K562 (cell line): ENCODE data around the gene TMEM156. TPM values are rescaled to one million over a fixed set of nuclear protein-coding genes. Genes with fewer than 3 reads are reported as not detected.

Experiments
- ATF3 ChIP-seq, 2 experiments: fragments of 450-650 bp in 1 of 2; sonication (generic) in 1 of 2; formaldehyde crosslinking in 1 of 2; IDR thresholded peaks in 1 of 2; conservative IDR thresholded peaks in 1 of 2; 2 replicates each; pipeline versions ENCODE4 v1.6.1 to v1.8.1; 2016 to 2023; ENCODE audit warnings: mild to moderate bottlenecking in 2 of 2, moderate library complexity in 2 of 2, inconsistent platforms in 1 of 2, missing genetic modification reagents in 1 of 2
- ATF7 ChIP-seq: fragments of 450-650 bp; IDR thresholded peaks from 2 replicates; pipeline ENCODE4 v1.7.1; 2014; ENCODE audit warnings: mild to moderate bottlenecking, moderate library complexity
- GABPB2 ChIP-seq: fragments of 250-450 bp; sonication (Bioruptor Pico); conservative IDR thresholded peaks from 2 replicates; pipeline ENCODE4 v1.5.1; 2021; ENCODE audit warnings: mild to moderate bottlenecking
- RBM14 ChIP-seq: fragments of 200-400 bp; formaldehyde crosslinking; IDR thresholded peaks from 2 replicates; pipeline ENCODE4 v1.6.1; 2018; ENCODE audit warnings: low read depth, mild to moderate bottlenecking, low read length, moderate library complexity, borderline replicate concordance; ENCODE audit not compliant: insufficient read depth
- RFX5 ChIP-seq: IDR thresholded peaks from 2 replicates; pipeline ENCODE4 v1.6.1; 2011; ENCODE audit warnings: low read depth, mild to moderate bottlenecking, improper control_type of control experiment, low read length
- ZNF143 ChIP-seq: sonication (generic); formaldehyde crosslinking; IDR thresholded peaks from 2 replicates; pipeline ENCODE4 v1.9.0; 2022; ENCODE audit warnings: mild to moderate bottlenecking, missing genetic modification reagents
- ZNF589 ChIP-seq: fragments of 200-800 bp; sonication (Bioruptor generic); IDR thresholded peaks from 2 replicates; pipeline ENCODE4 v1.6.1; 2016; ENCODE audit warnings: low read depth, missing genetic modification characterization, missing compliant biosample characterization
- polyA plus RNA-seq, 8 experiments: library from polyadenylated mRNA; depleted of rRNA in 4 of 8; stranded (reverse) in 5 of 8; unstranded in 3 of 8; fragments of >200 nt; fragmentation: Nextera tagmentation in 2 of 8; fragmentation: Illumina TruSeq in 1 of 8; extraction: Ambion mirVana in 2 of 8; extraction: Trizol in 1 of 8; gene quantifications; 2 replicates each; pipeline versions ENCODE4 v1.2.1 to v1.2.3, GENCODE V29; 2011 to 2014; ENCODE audit warnings: inconsistent platforms in 1 of 8, missing spikeins in 1 of 8
- total RNA-seq, 7 experiments: library from RNA; depleted of rRNA in 6 of 7; stranded (reverse); fragments of >200 nt in 6 of 7; fragmentation: Illumina TruSeq in 2 of 7; extraction: Trizol in 2 of 7; gene quantifications; 2 replicates each; pipeline versions ENCODE4 v1.2.1 to v1.2.3, GENCODE V29; 2011 to 2021; ENCODE audit warnings: low replicate concordance in 1 of 7
- TF ChIP-seq, protein P1 (sequence below): fragments of 200-600 bp; sonication (generic); IDR thresholded peaks from one replicate; pipeline ENCODE4 v1.6.1; 2012; ENCODE audit warnings: mild to moderate bottlenecking, low read depth, low read length, inconsistent platforms
- TF ChIP-seq, protein P2 (sequence below): IDR thresholded peaks from 3 replicates; pipeline ENCODE4 v1.6.1; 2011; ENCODE audit warnings: borderline replicate concordance, mild to moderate bottlenecking; ENCODE audit not compliant: insufficient read length, insufficient read depth
- TF ChIP-seq, protein P3 (sequence below): fragments of 450-650 bp; formaldehyde crosslinking; IDR thresholded peaks from 2 replicates; pipeline ENCODE4 v1.4.0; 2022; ENCODE audit warnings: mild to moderate bottlenecking, moderate library complexity

TMEM156 gene
- total and polyA plus RNA-seq, 9 of the 15 experiments (the other 6 are each of a cell fraction or from before 2014, with no cell fraction given), result 3.5 to 9.6 (median 6.4) TPM

DNA sequence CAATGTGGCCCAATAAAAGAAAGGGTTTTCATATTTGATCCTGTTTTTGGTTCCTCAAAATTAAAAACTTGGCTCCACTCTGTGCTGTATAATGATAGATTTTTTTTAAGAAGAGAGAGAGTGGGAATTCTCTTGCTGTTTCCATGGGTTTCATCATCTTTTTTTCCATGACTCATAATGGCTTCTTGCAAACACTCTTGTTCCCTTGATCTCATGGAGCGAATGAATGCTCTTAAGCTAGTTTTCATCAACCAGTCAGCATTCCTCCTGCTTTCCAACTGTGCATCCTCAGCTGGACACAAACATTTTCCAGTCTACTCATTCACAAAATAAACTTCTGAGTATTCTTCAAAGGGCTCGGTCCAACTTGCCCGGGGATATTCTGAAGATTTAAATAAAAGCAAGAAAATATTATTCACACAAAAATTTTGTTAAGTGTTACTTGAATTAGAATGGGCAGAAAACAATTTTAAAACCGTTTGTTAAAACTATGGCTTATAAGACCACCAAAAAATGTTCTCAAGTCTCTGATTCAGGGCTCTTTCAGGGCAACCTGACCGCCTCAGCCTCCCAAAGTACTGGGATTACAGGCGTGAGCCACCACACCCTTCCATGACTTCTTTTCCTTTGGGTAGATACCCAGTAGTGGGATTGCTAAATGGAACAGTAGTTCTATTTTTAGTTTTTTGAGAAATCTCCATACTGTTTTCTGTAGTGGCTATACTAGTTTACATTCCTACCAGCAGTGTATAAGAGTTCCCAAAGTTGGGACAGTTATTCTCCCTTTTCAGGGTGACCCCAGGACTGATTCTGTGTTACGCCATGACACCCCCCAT lies 64.7 kb downstream of the TMEM156 start (continued):
- TF ChIP-seq, protein P1, sequence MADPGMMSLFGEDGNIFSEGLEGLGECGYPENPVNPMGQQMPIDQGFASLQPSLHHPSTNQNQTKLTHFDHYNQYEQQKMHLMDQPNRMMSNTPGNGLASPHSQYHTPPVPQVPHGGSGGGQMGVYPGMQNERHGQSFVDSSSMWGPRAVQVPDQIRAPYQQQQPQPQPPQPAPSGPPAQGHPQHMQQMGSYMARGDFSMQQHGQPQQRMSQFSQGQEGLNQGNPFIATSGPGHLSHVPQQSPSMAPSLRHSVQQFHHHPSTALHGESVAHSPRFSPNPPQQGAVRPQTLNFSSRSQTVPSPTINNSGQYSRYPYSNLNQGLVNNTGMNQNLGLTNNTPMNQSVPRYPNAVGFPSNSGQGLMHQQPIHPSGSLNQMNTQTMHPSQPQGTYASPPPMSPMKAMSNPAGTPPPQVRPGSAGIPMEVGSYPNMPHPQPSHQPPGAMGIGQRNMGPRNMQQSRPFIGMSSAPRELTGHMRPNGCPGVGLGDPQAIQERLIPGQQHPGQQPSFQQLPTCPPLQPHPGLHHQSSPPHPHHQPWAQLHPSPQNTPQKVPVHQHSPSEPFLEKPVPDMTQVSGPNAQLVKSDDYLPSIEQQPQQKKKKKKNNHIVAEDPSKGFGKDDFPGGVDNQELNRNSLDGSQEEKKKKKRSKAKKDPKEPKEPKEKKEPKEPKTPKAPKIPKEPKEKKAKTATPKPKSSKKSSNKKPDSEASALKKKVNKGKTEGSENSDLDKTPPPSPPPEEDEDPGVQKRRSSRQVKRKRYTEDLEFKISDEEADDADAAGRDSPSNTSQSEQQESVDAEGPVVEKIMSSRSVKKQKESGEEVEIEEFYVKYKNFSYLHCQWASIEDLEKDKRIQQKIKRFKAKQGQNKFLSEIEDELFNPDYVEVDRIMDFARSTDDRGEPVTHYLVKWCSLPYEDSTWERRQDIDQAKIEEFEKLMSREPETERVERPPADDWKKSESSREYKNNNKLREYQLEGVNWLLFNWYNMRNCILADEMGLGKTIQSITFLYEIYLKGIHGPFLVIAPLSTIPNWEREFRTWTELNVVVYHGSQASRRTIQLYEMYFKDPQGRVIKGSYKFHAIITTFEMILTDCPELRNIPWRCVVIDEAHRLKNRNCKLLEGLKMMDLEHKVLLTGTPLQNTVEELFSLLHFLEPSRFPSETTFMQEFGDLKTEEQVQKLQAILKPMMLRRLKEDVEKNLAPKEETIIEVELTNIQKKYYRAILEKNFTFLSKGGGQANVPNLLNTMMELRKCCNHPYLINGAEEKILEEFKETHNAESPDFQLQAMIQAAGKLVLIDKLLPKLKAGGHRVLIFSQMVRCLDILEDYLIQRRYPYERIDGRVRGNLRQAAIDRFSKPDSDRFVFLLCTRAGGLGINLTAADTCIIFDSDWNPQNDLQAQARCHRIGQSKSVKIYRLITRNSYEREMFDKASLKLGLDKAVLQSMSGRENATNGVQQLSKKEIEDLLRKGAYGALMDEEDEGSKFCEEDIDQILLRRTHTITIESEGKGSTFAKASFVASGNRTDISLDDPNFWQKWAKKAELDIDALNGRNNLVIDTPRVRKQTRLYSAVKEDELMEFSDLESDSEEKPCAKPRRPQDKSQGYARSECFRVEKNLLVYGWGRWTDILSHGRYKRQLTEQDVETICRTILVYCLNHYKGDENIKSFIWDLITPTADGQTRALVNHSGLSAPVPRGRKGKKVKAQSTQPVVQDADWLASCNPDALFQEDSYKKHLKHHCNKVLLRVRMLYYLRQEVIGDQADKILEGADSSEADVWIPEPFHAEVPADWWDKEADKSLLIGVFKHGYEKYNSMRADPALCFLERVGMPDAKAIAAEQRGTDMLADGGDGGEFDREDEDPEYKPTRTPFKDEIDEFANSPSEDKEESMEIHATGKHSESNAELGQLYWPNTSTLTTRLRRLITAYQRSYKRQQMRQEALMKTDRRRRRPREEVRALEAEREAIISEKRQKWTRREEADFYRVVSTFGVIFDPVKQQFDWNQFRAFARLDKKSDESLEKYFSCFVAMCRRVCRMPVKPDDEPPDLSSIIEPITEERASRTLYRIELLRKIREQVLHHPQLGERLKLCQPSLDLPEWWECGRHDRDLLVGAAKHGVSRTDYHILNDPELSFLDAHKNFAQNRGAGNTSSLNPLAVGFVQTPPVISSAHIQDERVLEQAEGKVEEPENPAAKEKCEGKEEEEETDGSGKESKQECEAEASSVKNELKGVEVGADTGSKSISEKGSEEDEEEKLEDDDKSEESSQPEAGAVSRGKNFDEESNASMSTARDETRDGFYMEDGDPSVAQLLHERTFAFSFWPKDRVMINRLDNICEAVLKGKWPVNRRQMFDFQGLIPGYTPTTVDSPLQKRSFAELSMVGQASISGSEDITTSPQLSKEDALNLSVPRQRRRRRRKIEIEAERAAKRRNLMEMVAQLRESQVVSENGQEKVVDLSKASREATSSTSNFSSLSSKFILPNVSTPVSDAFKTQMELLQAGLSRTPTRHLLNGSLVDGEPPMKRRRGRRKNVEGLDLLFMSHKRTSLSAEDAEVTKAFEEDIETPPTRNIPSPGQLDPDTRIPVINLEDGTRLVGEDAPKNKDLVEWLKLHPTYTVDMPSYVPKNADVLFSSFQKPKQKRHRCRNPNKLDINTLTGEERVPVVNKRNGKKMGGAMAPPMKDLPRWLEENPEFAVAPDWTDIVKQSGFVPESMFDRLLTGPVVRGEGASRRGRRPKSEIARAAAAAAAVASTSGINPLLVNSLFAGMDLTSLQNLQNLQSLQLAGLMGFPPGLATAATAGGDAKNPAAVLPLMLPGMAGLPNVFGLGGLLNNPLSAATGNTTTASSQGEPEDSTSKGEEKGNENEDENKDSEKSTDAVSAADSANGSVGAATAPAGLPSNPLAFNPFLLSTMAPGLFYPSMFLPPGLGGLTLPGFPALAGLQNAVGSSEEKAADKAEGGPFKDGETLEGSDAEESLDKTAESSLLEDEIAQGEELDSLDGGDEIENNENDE, result no peak
- TF ChIP-seq, protein P2, sequence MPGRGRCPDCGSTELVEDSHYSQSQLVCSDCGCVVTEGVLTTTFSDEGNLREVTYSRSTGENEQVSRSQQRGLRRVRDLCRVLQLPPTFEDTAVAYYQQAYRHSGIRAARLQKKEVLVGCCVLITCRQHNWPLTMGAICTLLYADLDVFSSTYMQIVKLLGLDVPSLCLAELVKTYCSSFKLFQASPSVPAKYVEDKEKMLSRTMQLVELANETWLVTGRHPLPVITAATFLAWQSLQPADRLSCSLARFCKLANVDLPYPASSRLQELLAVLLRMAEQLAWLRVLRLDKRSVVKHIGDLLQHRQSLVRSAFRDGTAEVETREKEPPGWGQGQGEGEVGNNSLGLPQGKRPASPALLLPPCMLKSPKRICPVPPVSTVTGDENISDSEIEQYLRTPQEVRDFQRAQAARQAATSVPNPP, result no peak
- no peak for TF ChIP-seq RBM14
- TF ChIP-seq, protein P3, sequence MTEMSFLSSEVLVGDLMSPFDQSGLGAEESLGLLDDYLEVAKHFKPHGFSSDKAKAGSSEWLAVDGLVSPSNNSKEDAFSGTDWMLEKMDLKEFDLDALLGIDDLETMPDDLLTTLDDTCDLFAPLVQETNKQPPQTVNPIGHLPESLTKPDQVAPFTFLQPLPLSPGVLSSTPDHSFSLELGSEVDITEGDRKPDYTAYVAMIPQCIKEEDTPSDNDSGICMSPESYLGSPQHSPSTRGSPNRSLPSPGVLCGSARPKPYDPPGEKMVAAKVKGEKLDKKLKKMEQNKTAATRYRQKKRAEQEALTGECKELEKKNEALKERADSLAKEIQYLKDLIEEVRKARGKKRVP (CRISPR knock-in tag), result peak; percentile 95
- TF ChIP-seq RFX5, result no peak
- TF ChIP-seq GABPB2, result no peak
- TF ChIP-seq ZNF589 (CRISPR knock-in tag), result peak; percentile 99
- TF ChIP-seq ZNF143 (CRISPR knock-in tag), result no peak
- peak; percentile 97 for TF ChIP-seq ATF3 (IDR thresholded peaks at IDR 0.05)
- no peak for TF ChIP-seq ATF3 (CRISPR knock-in tag; conservative IDR thresholded peaks at IDR 0.05)
- TF ChIP-seq ATF7, result peak; percentile 89
